ENCODE data around the gene MTX1.
"Not testable (repeated sequence)": the region's sequence is repeated elsewhere in the genome, so short reads cannot be mapped to it uniquely, and the experiment has no call there.

MTX1 gene

DNA sequence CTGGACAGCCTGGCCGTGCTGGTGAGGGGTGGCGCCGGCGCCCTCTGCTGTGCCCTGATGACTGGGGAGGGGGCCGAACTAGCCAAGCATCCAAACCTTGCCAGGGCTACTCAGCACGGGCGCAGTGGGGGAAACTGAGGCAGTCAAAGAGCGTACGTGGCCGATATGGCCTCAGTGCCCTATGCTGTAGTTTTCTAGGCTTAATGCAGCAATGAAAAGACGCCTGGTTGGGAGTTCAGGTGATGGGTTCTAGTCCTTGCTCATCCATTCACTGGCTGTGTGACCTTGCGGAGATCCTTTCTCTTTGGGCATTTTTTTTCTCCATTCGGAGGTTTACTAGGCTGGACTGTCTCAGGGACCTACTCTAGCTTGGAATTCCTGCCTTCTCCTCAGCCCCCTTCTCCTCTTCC is 822 bp downstream of the MTX1 start:
- no peak for DNase-seq (ENCODE audit: low read depth)

- no peak for DNase-seq (ENCODE audit: low read depth)
Measured at GRCh38 chr1:155210314-155211104, 2.0 kb downstream of the MTX1 start.

DNA sequence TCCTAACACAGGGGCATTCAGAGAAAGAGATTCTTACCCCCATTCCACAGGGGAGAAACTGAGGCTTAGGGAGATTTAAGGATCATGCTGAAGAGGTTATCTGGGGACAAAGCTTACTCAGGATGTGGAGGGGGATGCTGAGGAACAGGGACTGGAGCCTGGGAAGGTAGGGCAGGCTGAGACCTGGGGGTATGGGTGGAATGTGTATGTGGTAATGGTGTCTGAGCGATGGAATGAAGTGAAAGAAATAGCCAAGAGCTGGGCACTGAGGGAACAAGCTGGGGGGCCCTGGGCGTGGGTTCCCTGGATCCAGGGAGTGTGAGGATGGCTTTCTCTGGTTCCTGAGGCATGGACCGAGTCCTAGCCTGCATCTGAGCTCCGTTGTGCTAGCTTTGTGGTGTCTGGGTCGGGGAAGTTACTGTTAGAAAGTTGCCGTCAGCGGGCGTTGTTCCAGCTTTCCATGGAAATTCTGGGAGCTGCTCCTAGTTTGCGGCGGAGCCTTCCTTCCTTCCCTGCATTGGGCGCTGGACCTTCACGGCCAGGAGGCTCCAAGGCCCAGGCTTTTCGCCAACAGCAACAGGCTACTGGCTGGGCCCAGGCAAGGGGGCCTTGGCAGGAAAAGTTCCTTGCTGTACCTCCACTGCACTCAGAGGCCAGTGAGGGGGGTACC is 3.0 kb downstream of the MTX1 start:
- not testable (repeated sequence) for DNase-seq (ENCODE audit: low read depth)

DNA sequence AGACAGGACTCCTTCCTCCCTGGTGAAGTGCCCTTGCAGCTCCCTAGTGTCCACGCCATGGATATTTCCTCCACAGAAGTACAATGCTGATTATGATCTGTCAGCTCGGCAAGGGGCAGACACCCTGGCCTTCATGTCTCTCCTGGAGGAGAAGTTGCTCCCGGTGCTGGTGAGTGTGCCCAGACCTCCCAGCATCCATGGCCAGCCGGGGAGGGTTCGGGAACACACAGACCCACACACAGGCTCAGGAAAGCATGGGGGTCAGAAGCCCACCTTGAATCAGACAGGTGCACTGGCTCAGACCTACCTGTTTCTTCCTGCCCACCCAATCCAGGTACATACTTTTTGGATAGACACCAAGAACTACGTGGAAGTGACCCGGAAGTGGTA is 3.6 kb downstream of the MTX1 start:
- not testable (repeated sequence) for DNase-seq (ENCODE audit: low read depth)

GRCh38 chr1:155214702-155215101 is 6.2 kb downstream of the MTX1 start:
- DNase-seq (ENCODE audit: low read depth): not testable (repeated sequence)

GRCh38 chr1:155218854-155219591 is 10.5 kb downstream of the MTX1 start:
- DNase-seq (ENCODE audit: low read depth): no peak

- DNase-seq (ENCODE audit: low read depth): no peak
Measured at GRCh38 chr1:155219592-155220031, 11.1 kb downstream of the MTX1 start.

DNA sequence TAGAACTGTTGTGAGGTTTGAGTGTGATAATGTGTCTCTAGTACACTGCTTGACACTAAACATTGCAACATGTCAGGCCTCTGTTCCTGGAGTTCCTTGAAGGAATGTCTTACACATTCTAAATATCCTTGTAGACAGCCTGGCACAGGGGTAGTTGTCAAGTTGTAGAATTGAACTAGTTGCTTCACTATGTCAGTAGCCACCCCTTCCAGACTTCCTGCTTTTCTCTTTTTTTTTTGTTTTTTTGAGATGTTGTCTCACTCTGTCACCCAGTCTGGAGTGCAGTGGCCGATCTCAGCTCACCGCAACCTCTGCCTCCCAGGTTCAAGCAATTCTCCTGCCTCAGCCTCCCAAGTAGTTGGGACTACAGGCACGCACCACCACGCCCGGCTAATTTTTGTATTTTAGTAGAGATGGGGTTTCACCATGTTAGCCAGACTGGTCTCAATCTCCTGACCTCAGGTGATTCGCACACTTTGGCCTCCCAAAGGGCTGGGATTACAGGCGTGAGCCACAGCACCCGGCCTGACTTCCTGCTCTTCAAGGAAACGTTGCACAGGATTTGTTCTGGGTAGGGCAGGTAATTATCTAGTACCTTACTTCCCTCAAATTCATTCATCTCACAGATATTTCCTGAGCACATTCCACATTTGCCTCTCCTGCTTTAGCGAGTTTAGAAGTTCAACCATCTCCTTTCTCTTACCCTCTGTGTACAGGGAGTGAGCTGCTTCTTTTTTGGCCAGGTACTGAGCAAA is 11.9 kb downstream of the MTX1 start:
- DNase-seq (ENCODE audit: low read depth): not testable (repeated sequence)

- no peak for DNase-seq (ENCODE audit: low read depth)
Measured at GRCh38 chr1:155223047-155223446, 14.6 kb downstream of the MTX1 start.

- not testable (repeated sequence) for DNase-seq (ENCODE audit: low read depth)
Measured at GRCh38 chr1:155225404-155225759, 16.9 kb downstream of the MTX1 start.

GRCh38 chr1:155226188-155226909 is 17.9 kb downstream of the MTX1 start:
- peak; percentile 72 for DNase-seq (ENCODE audit: low read depth)

DNA sequence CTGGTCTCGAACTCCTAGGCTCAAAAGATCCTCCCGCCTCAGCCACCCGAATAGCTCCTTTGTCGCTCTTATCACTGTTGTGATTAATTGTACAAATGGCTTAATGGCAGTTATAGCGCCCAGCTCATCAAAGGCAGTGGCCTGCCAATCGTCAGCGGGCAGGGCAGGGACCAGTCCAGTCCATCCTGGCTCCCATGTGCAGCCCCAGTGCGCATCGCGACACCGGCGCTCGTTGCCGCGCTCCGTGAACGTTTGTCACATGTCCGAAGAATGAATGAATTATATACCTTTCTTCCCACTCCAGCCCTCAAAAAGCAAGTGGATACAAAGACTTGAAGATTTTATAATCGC is 18.4 kb downstream of the MTX1 start:
- DNase-seq (ENCODE audit: low read depth): no peak

DNA sequence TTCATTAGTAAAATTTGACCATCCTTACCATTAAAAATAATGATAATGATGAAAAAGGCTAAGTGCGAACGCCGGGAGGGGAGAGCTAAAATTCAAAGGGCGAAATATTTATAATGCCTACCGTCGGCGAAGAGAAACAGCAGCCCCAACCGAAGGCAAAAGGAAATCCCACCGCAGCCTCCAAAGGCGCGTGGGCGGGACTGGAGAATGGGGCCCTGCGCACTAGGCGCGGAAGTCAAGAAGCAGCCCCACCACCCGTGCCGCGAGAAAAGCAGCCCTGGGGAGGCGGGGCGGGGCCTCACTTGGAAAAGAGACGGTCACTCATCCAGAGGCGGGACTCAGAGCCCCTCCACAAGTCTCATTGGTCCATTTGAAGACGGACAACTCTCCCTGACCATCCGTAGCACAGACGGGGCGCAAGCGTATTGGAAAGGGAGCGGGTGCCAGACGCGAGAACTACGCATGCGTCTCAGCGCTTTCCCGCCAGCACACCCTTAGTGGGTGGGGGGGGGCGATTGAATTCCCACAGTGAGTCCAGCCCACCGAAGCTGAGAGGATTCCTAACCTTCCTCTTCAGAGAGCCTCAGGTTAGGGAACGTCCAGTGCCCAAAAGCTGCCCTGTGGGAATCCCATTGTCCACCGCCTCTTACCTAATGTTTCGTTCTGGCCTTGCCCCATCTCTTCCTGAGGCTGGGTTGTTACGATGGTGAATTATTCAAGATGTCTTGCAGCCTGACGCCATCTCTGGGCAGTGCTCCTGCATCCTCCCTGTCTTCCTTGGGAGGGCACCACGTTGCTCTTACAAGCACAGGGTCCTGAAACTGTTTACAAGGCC is 19.0 kb downstream of the MTX1 start:
- DNase-seq (ENCODE audit: low read depth): peak; percentile 95

GRCh38 chr1:155228096-155228427 is 19.6 kb downstream of the MTX1 start:
- DNase-seq (ENCODE audit: low read depth): no peak

DNA sequence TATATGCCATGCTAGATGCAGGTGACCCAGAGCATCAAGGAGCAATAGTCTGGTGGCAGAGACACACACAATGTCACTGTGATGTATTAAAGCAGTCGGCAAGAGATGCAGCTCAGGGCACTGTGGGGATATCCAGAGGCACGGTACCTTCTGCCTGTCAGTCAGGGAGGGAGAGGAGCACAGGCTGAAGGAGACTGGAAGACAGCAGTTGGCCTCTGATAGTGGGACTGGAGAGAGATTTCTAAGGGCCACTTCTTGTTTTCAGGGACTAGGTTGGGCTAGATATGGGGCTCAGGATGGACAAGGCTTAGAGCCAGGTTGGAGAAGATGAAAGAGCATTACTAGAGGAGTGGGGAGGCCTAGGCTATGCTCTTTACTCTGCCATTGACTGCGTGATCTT is 22.8 kb downstream of the MTX1 start:
- DNase-seq (ENCODE audit: low read depth): not testable (repeated sequence)

- DNase-seq (ENCODE audit: low read depth): not testable (repeated sequence)
Measured at GRCh38 chr1:155232001-155232978, 23.8 kb downstream of the MTX1 start.

DNA sequence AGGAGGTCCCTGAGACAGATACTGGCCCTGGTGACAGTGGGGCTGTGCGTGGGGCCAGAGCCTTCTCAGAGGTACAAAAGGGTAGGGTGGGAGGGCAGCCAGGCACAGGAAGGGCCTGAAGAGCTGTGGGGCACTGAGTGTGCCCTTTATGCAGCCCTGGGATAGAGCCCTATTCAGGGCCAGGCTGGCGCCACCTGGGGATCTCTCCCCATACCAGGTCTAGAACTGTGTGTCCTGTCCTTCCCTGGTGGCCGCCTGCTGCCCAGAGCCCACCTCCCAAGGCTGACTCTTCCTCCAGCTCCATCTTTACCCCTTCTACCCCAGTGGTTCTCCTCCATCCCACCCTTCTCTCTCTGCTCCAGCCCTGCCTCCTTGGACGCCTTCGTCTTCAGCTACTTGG is 25.0 kb downstream of the MTX1 start:
- not testable (repeated sequence) for DNase-seq (ENCODE audit: low read depth)

DNA sequence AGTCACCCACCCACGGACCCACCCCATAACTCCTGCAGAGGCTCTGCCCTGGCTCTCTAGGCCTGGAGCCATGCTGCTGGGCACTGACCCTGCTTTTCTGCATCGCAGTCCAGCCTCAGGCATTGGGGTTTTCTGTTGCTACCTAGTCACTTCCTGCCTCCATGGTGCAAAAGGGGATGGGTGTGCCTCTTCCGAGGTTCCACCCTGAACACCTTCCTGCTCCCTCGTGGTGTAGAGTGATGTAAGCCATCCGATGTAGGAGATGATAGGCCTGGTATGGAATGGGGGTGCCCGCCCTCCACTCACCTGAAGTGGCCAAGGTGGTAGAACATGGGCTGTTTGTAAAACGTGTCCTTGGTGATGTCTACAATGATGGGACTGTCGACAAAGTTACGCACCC is 26.9 kb downstream of the MTX1 start:
- DNase-seq (ENCODE audit: low read depth): not testable (repeated sequence)

GRCh38 chr1:155236451-155236850 is 28.0 kb downstream of the MTX1 start:
- DNase-seq (ENCODE audit: low read depth): no peak

All from stimulated activated CD8-positive, alpha-beta memory T cell treated with anti-CD3 and anti-CD28 coated beads, Interleukin-15, amount 100 ng/mL, for 1 hour (primary cell).